HG02678 (cell line): ENCODE data around the gene MYO10.
A peak's percentile ranks its signal among the peaks of the same experiment; 100 is the strongest.
"Not testable (repeated sequence)": the region's sequence is repeated elsewhere in the genome, so short reads cannot be mapped to it uniquely, and the experiment has no call there.

ENCODE experiments used
- ATAC-seq: cut with Tn5 transposase; IDR thresholded peaks from one replicate; pipeline ENCODE4 v1.9.1; 2021; ENCODE audit warnings: mild to moderate bottlenecking, moderate library complexity; ENCODE audit not compliant: unreplicated experiment

The MYO10 gene

DNA sequence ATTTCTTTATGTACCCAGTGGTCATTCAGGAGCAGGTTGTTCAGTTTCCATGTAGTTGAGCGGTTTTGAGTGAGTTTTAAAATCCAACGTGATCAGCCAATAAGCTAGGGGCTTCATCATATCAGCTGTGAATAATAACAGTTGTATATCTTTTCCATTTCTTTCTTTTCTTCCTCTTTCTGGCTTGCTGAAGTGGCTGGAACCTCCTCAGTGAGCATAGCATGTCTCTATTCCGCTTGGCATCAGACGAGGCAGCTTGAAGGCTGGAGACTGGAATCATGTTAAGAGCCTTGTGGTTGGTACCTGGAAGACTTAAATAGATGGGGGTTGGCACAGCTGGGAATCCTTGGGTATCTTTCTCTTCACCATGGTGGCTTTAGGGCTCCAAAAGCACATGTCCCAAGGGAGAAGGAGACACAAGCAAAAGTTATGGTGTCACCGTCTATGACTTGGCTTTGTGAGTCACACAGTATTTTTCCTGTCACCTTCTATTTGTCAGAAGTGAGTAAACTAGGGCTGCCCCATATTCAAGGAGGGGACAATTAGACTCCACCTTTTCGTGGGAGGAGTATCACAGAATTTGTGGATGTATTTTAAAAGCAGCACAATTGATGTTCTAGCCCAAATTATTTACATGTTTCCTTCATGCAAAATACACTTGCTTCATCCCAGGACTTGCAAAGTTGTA, 281.3 kb downstream of the MYO10 start:
- no peak for ATAC-seq

DNA sequence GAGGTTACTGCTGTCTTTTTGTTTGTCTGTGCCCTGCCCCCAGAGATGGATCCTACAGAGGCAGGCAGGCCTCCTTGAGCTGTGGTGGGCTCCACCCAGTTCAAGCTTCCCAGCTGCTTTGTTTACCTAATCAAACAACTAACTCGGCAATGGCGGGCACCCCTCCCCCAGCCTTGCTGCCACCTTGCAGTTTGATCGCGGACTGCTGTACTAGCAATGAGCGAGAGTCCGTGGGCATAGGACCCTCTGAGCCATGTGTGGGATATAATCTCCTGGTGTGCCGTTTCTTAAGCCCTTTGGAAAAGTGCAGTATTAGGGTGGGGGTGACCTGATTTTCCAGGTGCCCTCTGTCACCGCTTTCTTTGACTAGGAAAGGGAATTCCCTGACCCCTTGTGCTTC, 287.3 kb downstream of the MYO10 start:
- ATAC-seq = not testable (repeated sequence)

DNA sequence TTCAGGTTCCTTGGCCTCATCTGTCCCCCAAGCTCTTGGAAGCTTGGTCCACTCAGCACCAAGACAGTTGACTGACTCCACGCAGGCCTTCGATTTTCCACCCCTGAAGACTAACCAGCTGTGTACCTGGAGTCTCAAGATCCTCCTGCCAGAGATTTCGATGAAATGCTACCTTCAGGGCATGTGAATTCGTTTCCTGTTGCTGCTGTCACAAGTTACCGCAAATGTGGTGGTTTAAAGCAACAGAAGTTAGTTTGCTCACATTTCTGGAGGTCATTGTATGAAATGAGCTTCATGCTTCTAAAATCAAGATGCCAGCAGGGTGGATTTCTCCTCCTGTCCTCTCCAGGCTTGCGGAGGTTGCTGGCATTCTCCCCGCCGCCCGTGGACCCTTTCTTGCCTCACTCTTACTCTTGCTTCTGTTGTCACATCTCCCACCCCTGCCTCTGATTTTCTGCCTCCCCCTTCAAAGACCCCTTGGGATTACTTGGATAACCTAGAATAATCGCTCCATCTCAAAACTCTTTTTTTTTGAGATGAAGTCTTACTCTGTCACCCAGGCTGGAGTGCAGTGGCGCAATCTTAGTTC, 291.7 kb downstream of the MYO10 start:
- no peak for ATAC-seq

DNA sequence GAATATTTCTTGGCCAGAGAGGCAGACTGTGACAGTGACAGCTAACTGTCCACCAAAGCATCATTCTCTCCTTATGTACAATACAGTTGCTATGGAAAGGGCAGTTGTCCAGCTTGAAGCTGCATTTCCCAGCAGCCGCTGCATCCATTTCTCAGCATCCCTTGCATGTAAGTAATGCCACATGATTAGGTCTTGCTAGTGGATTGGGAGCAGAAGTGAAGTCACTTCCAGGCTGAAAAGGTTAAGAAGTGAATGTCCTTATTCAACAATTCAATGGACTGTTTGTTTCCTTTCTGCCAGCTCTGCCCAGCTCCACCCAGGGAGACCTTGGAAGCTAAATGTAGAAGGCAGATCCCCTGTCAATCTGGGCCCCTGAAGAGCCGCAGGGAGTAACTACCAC, 293.2 kb downstream of the MYO10 start:
- ATAC-seq = no peak

DNA sequence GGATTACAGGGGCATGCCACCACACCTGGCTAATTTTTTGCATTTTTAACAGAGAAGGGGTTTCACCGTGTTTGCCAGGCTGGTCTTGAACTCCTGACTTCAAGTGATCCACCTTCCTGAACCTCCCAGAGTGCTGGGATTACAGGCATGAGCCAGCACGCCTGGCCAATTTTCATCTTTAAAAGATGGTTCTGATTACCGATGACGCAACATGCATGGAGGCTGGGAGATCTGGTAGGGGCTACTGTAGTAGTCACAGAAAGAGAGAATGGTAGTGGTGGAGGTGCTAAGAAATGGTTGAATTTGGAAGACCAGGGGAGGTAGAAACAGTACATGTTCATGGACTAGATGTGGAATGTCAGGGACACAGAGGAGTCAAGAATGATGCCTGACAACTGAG, 296.9 kb downstream of the MYO10 start:
- no peak for ATAC-seq

DNA sequence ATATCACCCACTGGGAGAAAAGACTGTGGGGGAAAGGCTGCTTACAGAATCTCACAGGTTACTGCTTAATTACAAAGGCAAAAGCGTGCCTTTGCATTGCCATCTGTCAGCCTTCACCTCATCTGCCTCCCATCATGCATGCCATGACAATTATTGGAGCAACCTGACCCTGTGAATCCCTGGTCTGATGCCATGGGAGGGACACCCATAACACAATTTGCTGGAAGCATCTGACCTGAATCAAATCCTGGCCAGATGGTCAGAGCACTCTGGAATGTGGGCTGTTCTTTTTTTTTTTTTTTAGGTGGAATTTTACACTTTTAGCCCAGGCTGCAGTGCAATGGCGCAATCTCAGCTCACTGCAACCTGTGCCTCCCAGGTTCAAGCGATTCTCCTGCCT, 307.7 kb downstream of the MYO10 start:
- no peak for ATAC-seq

DNA sequence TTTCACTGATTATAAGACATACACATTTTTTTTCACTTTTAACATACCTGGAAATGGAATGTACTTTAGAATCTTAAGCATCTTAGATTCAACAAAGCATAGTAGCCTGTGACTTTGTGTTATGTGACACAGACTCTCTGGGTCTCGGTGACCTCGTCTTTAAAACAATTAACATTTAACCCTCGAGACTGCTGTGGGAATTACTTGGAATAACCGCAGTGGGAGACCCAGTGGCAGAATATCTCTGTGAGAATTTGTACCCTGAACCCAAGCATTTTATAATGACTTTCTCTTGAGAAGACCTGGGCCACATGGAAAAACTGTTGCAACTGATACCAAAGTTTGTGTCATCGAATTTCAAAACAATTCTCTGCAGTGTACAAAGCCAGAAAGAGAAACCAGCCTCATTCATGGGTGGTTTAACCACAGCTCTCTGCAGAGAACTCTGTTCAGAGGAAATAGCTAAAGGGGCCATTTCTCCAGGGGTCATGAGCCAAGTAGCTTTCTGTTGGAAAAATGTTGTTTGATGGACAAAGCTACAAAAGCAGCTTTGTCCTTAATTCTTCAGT, 309.3 kb downstream of the MYO10 start:
- ATAC-seq = no peak

DNA sequence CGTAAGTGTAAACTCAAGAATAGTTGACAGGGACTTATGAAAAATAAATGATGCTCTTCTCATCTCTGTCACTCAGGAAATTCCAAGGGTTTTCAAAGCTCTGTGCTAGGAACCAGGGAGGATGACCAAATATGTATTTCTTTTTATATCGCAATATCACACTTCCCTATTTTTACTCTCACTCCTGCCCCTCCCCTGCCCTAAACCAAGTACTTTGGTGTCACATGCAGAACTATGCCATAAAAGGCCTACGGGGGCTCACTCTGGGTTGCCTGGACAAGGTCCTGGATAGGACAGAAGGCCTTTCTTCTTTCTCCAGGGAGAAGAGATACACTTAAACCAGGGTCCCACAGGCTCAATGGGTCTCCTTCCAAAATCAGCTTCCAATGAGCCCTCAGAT, 311.0 kb downstream of the MYO10 start:
- ATAC-seq = no peak

DNA sequence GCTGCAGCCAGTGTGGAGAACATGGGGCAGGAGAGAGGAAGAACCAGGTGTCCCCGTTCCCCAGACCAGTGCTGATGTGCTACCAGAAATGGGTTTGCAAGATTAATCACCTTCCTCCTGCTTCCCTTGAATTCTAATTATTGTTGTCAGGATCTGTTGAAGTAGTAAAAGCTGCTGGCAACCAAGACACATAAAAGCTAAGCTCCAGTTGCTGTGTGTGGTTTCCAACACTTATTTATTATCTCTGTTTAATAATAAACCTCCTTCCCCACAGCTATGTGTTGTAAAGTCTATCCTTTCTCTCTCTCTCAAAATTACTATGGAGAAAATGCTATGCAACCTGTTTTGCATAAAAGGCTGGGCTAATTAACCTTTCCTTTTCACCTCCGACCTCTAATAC, 317.0 kb downstream of the MYO10 start:
- ATAC-seq = no peak

DNA sequence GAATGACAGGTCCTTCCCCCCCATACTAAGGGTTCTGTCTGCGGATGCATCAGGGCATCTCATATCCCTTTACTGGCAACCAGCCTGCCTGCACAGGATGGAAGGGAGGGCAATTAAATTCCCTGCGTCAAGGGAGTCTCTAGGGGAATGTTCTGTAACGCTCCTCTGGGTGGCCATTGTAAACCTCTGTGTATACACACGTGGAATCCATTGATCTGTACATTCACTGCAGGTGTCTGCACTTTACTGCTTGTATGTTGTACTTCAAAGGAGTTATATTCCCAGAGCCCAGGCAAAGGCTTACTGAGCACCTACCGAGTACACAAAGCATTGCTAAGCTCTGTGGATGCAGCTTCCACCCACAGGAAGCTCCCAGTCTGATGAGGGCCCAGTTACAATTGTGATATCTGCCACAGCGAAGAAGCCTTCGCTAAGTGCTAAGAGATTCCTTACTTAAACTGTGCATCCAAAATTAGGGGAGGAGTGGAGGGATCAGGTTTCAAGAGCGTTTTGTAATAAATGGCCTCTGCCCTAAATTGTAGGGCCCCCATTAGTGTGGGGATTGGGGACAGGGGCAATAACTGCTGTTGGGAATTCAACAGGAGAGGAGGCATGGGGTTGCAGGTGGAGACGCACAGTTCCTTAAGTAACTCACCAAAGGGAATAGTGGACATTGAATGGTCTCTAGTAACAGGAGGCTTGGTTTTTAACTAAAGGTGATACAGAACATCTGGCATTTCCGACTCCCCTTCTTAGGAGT, 317.8 kb downstream of the MYO10 start:
- ATAC-seq = no peak

DNA sequence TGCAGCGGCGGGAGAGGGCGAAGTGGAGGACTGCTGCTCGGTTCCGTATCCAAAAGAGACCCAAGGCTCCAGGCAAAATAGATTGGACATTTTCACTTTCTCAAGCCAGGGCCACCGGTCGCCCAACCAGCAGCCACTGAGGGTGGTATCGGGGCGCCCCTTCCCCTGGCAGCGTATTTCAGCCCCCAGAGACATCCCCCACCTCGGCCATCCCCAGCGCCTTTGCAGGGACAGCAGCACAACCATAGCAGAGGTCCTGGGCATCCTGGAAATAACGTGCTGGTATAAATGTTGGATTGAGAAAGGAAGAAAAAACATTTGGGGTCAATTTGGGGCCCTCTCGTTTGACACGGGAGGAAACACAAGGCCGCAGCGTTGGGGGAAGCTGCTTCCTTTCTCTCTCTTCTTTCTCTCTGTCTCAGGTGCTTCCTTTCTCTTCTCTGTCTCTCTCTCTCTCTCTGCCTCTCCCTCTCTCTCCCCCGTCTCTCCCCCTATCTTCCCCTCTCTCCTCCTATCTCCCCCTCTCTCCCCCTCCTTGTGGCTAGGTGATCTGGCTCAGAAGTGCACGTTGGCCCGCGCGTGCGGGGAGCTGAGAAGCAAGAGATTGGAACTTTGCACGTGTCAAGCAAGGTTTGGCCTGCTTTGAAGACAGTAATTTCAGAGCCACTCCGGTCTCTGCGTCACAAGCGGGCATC, 318.7 kb downstream of the MYO10 start:
- ATAC-seq = peak; percentile 2

DNA sequence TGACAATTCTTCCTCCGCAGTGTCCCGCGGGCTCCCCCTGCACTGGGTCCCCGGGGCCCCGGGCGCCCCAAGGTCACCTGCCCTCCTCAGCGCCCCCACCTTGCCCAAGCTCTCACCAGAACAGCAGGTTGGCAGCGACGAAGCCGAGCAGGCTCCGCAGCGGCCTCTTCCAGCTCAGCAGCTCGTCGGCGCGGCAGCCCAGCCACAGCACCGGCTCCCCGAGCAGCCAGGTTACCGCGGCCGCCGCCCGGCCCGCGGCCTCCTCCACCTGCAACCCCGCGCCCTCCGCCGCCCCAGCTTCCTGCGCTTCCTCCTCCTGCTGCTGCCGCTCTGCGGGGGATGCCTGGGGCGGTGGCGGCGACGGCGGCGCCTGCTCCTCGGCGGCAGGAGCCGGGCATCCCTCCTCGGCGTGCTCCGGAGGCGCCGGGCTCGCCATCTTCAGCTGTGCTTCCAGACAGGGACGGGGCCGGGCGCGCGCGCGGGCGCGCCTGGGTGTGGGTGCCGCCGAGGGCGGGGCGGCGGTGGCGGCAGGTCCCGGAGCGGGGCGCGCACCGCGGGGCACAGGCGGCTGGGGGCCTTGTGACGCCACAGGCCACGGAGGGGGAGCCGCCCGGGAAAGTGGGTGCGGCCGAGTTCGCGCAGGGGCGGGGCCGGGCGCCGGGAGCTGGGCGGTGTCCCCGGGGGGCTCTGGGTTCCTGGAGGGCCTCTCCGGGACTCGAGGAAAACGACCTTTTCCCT, 319.4 kb downstream of the MYO10 start, which contains the start of gene RETREG1:
Gene RETREG1 (minus strand): TSS at position 462 of the 738 bp plus-strand sequence. CDS start 26 bp downstream, at position 436.
- peak; percentile 68 for ATAC-seq

DNA sequence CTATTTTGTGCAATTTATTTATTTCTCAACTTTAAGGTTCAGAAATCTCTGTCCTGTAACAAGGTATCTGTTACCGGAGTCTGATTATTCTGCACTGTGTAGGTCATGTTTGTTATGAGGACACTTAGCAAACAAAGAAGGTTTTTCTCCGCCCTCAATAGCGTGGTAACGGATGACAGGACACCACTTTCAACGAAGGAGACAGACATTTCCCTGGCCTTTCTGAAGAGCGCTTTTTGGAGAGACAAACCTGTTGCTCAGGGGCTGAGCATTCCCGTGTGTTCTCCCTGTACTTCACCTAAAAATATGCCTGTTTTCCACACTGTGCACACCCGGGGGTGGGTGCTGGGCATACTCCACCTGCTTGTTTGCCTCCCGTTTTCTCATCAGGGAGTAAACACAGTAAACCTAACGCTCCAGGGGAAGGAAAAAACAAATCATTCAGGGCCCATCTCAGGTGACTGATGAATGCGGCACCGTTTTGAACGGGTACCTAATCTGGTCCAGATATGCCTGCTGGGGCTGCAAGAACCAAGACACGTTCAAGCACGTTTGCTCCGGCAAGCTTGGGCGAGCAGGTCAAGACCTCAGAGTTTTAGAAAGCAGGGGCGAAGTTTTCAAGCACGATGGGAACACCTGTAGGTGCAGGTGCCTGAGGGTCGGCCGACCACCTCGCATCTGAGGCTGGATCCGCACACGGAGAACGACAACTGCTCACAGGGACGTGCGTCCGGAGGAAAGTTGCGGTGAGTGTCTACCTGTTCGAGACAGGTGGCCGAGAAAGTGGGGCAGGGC, 320.1 kb downstream of the MYO10 start:
- ATAC-seq = no peak

DNA sequence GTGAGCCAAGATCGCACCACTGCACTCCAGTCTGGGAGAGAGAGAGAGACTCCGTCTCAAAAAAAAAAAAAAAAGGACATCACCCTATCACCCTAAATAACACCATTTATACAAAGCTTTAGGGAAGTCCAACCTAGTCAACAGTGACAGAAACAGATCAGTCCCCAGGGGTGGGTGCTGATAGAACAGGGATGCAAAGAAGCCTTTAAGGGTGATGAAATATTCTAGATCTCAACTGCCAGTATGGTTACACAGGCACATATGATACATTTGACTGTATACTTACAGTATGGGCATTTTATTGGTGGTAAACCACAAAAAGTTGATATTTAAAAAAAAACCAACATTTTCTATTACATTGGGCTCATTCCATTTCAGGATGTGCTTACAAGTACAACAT, 324.1 kb downstream of the MYO10 start:
- ATAC-seq = no peak
